Fibroblast of lung (primary cell): ENCODE results near the gene ABCC5.

Experiments used
- CTCF ChIP-seq, 2 donors: IDR thresholded peaks in 1 of 2; conservative IDR thresholded peaks in 1 of 2; 1 replicate in 1 of 2; 2 replicates in 1 of 2; pipeline ENCODE4 v1.5.1; 2011 to 2012; ENCODE audit warnings: low read length in 2 of 2, control low read depth in 1 of 2, inconsistent platforms in 1 of 2, low read depth in 1 of 2, mild to moderate bottlenecking in 1 of 2
- EZH2 ChIP-seq: IDR thresholded peaks from 2 replicates; pipeline ENCODE4 v1.5.1; 2012; ENCODE audit warnings: low read length, control low read depth, mild to moderate bottlenecking; ENCODE audit errors: missing control alignments

- no peak for TF ChIP-seq CTCF (conservative IDR thresholded peaks at IDR 0.05 in 1 of 2, IDR thresholded peaks at IDR 0.05 in 1 of 2; ENCODE audit: low read depth in 1 of 2, low read length in 2 of 2)
- no peak for TF ChIP-seq EZH2
Observed at GRCh38 chr3:183953471-183954070, 64.1 kb downstream of the ABCC5 start.
